T-helper 1 cell (primary cell): ENCODE data around the gene PAXX.

Experiments
- DNase-seq, 5 donors: peaks; one replicate each; pipeline ENCODE4 v3.0.0-alpha.2; 2012 to 2020

The PAXX gene

DNA sequence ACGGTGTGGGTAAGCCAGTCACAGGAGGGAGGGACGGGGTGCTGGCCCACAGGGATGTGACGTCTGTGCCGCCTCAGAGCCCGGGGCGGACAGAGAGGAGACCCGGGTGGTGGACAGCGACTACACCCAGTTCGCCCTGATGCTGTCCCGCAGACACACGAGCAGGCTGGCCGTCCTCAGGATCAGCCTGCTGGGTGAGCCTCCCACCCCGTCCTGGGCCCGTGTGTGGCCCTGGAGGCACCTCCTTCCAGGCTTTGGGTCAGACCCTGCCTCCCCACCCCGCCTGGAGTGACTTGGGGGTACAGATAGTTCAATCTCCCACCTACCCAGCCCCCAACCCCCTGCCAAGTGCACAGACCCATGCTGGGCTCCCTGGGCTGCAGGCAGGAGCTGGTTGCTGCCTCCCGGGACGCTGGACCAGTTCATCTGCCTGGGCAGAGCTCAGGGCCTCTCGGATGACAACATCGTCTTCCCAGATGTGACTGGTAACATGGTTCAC, 38.4 kb upstream of the PAXX start:
- peak in 2 of 5 donors; percentile 6 to 8 for DNase-seq

DNA sequence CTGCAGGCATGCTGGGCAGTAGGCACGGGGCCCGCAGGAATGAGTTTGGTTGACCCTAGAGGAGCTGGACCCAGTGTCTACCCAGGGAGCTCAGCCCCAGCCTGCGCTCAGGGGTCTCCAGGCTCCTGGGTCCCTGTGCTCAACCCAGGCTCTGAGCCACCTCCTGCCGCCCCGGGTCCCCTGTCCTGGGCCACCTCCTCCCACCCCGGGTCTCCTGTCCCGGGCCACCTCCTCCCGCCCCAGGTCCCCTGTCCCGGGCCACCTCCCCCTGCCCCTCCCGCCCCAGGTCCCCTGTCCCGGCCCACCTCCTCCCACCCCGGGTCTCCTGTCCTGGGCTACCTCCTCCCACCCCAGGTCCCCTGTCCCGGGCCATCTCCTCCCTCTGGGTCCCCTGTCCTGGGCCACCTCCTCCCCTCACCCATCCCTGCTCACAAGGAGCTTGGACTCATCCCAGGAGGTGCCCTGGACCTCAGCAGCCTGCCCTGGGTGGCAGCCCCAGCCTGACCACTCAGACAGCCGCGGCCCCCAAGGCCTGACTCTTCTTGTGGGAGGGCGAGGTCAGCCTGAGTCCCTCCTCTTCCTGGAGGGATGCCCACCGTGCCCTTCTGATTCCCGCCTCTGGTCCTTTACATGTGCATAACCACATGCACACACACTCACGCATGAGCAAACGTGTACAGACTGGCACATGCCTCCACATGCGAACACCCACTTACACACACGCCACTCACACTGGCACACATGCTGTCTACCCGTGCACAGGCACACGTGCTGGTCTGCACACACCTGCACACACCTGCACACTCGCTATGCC, 37.7 kb upstream of the PAXX start:
- DNase-seq = peak in 2 of 5 donors; percentile 4 to 10

DNA sequence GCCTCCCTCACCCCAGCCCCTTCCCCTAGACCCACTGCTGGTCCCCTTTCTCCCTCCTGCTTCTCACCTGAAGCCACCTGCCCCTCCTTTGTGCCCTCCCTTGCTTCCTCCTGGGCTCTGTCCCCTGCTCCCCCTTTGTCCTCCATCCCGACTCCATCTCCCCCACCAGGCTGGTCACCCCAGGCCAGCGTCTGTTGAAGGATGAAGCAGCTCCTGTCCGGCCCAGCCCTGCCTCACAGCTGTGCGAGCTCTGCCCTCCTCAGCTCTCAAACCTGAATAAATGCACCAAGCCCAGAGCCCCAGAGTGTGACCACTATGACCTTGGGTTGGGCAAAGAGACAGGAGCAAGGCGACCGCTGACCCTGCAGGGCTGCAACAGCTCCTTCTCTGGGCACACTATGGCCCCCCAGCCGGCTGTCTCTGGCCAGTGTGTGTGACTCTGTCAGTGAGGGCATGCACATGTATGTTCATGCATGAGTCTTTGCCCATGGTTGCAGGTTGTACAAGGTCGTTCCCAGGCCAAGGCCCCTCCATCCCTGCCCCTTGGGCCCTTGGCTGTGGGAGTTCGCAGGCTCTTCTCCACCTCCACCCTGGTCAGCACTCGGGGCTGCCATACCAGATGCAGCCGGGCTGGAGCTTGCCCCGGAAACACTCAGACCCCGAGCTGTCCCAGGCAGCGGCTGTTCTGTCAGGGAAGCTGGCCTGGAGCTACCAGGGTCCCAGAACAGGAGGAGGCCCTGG, 36.9 kb upstream of the PAXX start:
- DNase-seq = peak in 1 of 5 donors; percentile 7

DNA sequence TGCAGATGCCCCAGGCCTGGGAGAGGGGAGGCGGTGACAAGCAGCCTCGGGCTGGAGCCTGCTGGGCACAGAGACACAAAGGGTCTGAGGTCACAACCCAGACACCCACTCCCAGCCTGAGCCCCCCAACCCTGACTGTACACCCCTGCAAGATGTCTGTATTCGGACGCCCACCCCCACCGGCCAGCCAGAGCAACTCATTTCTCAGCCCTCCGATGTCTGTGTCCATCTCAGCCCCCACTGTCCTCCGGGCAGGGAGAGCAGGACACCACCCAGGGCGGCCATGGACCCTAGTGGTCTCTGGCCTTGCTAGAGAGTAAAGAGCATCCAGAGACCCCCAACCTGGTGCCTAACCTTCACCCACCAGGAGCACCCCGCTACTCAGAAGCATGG, 36.3 kb upstream of the PAXX start:
- DNase-seq = peak in 1 of 5 donors; percentile 10

DNA sequence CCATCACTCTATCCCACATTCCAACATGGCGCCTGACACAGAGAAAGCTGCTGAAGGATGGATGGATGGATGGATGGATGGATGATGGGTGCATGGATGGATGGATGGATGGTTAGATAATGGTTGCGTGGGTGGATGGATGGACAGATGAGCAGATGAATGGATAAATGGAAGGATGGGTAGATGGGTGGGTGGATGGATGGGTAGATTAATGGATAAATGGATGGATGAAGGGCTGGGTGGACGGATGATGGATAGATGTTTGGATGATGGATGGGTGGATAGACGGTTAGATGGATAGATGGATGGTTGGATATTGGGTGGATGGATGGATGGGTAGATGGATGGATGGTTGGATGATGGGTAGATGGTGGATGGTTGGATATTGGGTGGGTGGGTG, 35.6 kb upstream of the PAXX start:
- DNase-seq = no peak

DNA sequence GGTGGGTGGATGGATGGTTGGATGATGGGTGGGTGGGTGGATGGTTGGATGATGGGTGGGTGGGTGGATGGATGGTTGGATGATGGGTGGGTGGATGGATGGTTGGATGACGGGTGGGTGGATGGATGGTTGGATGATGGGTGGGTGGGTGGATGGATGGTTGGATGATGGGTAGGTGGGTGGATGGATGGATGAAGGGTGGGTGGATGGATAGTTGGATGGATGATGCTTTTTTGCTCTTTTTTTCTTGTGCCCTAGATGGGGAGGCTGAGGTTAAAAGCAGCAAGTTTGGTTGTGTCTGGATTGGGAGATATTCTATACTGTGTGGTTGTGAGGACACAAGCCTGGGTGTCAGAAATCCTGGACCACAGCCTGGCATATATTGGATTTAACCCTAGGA, 34.8 kb upstream of the PAXX start:
- no peak for DNase-seq

DNA sequence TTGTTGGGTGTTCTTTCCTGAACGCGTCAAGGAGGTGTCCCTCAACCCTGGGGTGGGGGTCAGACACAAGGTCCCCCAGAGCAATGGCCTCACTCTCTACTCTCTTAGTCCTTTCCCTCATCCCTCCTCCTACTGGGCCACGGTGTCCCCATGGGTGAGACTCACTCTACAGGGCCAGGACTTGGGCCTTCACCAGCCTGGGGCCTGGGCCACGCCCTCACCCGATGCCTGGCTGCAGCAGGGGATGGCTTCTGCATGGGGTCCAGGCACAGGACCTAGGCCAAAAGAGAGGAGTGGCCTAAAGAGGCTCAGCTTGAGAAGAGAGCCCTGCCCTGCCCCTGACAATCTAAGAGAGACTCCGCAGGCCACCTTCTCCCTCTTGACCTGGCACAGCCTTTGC, 34.3 kb upstream of the PAXX start:
- DNase-seq = no peak

DNA sequence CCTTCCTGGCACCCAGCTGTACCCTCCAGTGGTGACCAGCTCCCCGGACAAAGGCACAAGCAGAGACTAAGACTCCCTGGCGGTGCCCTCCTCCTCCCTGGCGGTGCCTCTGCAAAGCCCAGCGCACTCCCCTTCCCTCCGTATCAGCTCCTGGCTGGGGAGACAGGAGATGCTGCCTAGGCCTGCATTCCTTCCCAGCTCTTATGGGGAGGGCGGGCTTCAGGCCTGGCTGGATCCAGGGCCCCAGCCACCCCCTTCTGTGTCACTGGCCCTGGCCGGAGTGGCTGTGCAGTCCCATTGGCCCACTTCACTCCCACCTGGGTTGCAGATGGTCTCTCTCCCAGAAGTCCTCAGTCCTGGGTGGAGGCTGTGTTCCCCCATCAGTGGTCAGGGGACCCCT, 33.7 kb upstream of the PAXX start:
- no peak for DNase-seq

DNA sequence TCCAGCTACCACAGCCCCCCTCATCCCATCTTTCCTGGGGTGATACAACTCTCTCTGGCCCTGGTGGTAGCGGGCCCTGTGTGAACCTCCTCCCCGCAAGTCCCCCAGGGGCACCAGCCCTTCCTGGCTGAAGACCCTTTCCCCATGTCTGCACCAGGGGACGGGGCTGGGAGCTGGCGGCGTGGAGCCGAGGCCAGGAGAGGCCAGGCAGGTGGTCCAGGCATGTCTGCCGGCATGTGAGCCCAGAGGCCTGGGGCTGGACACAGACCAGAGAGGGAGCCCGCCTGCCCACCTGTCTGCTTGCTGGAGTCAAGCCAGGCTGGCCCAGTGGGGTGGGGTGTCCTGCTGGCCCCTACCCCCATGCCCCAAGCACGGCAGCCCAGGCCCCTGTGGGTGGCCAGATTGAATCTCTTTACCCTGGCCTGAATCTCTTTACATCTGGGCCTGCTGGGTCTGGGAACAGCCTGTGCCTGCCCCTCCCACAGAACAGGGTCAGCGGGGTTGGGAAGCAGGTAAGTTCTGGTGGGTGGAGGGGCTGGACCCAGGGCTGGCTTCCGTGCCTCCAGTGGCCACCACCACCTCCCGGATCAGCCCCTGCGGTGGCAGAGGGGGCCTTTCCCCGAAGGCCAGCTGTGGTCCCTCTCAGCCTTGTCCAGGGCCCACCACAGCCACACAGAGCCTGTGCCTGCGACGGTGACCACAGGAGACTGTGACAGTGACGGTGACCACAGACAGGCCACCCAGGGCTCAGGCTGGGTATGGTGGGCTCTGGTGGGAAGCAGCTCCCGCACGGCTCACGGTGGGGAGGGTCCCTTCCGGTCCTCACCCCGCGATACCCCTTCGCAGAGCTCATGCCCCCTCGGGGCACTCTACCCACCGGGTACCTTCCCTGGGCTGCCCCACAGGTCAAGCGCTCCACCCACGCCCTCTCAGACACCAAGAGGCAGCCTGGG, 33.0 kb upstream of the PAXX start:
- no peak for DNase-seq

DNA sequence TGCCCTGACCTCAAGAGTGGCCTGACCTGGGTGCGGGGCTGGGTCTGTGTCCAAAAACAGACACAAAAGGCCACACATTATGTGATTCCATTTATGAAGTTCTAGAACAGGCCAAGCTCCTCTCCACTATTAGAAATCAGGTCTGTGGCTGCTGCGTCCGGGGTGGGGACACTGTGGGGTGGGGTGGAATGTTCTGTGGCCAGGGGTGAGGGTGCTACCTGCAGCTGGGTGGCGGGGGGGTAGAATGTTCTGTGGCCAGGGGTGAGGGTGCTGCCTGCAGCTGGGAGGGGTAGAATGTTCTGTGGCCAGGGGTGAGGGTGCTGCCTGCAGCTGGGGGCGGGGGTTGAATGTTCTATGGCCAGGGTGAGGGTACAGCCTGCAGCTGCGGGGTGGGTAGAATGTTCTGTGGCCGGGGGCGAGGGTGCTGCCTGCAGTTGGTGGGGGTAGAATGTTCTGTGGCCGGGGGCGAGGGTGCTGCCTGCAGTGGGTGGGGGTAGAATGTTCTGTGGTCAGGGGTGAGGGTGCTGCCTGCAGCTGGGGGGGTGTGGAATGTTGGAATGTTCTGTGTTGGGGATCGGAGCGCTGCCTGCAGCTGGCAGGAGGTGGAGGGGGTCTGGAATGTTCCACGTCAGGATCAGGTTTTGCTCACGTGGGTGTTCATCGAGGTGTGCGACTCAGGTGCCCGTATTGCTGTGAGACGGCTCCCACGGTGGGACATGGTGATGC, 31.8 kb upstream of the PAXX start:
- peak in 1 of 5 donors; percentile 50 for DNase-seq

DNA sequence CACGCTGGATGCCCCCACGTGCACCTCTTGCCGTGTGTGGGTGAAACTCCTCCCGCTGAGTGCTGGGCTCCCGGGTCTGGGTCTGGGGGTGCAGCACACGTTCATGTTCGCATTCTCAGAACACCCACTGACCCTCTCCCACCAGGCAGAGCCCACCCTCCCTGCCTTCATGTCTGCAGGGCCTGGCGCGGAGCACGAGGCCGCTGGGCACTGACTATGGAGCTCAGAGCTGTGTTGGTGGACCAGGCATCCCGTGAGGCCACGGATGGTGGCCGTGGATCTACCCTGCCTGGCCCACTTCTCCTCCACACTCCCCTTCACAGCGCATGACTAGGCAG, 31.3 kb upstream of the PAXX start:
- DNase-seq = no peak

DNA sequence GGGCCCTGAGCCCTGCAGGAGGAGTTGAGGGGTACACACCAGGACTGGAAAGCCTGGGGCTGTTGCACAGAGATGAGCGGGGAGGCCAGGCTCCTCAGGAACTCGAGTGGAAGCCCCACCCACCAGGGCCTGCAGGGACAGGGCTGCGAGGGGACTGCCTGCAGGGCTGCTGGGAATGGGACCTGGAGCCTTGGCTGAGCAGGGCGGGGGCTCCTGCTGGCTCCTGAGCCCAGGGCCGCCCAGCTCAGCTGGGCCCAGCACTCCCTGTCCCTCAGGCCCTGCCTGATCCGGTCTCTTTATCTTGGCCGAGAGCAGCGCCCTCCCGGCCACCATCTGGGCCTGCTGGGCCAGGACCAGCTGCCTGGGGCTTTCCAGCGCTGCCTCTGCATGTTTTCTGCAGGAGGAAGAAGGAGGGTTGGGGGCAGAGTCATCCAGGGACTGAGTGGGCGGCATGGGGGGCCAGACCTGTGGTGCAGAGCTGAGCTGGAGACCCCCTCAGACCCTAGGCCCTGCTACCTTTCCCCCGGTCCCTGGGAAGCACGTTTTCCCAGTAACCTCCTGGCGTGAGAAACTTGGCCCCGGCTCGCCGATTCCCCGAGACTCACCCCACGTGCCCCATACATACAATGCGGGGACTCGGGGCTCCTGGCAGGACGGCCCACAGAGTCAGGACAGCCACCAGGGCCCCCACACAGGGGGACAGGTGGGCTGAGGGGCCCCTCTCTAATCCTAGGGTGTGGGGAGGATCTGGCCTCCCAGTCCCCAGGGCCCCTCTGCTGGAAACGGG, 30.8 kb upstream of the PAXX start:
- no peak for DNase-seq

DNA sequence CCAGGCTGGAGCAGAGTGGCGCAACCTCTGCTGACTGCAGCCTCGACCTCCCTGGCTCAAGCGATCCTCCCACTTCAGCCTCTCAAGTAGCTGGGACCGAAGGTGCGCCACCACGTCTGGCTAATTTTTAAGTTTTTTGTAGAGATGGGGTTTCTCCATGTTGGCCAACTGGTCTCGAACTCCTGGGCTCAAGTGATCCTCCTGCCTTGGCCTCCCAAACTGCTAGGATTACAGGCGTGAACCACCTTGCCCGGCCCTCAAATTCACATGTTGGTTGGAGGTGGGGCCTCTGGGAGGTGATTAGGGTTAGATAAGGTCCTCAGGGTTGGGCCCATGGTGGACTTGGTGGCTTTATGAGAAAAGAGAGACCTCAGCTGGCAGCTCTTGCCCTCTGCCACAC, 30.1 kb upstream of the PAXX start:
- no peak for DNase-seq

DNA sequence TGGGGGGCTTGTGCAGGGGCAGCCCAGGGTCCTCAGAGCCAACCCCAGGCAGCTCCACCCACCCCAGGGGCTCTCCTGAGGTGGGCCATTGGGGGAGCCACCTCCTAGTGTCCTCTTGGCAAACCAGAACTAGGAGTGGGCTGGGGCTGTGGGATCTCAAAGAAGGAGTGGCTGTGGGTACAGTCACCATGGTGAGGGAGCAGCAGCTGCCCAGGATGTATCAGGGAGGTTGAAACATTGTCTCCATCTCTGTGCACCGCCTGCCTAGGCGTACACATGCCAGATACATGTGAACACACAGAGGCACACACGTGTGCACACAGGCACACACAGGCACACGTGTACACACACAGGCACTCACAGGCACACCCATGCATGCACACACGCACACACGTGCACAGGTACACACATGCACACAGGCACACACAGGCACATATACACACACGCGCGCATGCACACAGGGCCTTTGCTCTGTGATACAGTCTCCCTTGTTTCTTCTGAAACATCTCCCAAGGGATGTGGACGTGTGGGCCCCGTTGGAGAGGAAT, 29.4 kb upstream of the PAXX start:
- DNase-seq = no peak

DNA sequence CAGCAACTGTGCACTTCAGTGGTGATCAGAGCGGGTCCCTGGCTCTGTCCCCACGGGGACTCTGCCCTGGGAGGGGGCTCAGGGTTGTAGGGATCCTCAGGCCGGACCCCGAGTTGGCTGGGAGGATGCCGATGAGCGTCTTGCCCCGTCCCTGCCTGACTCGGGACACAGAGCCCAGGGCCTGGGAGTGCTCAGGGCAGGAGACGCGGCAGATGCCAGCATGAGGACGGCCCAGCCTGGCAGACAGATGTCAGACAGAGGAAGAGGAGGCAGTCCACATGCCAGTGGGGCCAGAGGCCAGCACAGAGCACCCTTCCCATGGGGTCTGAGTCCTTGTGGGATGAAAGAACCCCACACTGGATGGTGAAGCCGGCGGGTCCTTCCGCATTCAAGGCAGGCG, 28.9 kb upstream of the PAXX start:
- no peak for DNase-seq

DNA sequence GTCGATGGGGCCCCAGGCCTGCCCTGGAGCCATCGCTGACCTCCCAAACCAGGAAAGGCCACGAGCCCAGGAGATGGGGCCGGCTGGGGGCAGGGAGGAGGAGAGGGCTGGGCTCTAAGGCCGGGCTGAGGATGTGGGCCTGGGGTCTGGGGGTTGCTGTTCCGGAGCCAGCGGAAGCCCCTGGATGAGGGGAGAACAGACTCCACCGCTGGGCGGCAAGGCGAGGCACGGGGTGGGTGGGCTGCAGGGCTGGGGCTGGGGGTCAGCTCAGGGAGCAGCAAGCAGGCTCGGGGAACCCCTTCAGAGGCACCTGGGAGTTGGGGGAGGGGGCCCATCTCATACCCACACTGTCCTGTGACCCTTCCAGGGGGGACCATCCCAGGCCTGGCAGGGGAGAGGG, 28.5 kb upstream of the PAXX start:
- no peak for DNase-seq

DNA sequence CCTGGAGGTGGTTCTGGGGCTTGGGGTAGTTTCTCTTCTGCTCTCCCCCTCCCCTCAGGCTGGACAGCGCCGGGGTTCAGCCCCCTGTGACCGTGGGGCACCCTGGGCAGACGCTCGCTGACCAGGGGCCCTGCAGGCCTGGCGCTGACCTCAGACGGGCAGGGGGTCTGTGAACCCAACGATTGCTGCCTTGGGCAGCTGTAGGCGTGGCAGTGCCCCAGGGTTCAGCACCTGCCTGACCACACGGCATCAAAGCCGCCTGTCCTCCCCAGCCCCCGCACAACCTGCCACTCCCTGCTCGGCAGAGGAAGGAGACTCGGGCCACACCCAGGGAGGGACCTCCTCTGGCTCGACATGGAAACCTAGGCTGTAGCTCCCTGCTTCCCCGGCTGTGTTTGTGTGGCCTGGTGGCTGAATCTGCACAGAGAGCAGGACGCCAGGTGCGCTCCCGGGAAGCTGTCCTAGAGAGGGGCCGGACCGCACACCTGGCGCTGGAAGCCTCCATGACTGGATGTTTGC, 28.0 kb upstream of the PAXX start:
- no peak for DNase-seq

DNA sequence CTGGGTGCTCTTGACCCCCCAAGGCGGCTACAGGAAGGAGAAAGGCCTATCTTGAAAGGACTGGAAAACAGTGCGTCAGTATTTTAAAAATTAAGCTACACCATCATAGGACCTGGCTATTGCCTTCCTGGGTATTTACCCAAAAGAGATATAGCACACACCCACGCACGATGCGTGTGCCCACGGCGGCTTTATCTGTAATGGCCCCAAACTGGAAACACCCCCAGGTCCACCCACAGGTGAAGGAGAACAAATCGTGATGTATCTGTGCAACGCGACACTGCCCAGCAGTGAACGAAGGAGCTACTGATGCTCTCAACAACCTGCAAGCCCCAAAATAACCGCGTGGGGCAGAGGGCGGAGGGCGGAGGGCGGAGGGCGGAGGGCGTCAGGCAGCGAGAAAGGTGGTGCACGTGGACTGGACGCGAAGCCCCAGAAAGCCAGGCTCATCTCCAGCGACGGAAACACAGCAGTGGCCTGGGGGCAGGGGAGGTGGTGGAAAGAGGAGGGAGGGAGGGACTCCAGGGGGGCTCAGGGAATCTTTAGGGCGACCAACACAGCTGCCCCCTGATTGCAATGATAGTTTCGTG, 27.3 kb upstream of the PAXX start:
- DNase-seq = no peak

DNA sequence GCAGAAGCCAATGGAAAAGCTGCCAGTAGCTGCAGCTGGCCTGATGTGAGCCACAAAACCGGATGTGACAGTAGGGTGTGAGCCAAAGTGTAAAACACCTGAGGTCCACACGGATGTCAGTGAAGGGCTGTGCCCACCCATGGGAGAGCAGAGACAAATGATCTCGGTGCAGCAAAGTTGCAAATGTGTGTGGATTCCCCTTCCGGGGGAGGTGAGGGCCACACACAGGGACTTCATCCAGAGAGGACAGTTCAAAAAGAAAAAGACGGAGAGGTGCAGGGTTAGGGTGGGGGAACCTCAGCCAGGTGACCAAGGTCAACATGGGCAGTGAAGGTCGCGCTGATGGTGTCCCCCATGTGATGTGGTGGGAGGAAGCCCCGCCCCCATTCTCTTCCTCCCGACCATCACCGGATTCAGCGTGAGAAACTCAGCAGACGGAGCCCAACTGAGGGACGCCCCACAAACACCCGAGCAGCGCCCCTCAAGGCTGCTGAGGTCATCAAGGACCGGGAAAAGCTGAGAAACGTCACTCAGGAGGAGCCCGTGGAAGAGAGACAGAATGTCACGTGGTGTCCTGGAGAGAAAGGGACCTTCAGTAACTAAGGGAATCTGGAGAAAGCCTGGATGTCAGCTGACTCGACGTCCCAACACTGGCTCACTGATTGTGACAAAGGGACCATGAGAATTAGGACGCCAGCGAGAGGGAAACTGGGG, 26.3 kb upstream of the PAXX start:
- DNase-seq = peak in 1 of 5 donors; percentile 56
